PC-9 (cell line): Measurements from ENCODE around the gene SLC17A3. TPM values are rescaled to one million over a fixed set of nuclear protein-coding genes. Genes with fewer than 3 reads are reported as not detected.

Experiments used
- BruUV-seq: library from RNA; stranded (reverse); fragments of 400-500 nt; replicated peaks from 2 replicates; lab custom pipeline; 2021; lab: Mats Ljungman, UMichigan
- CTCF ChIA-PET: fragments of 300-600 bp; sonication (Branson Sonifier 250); formaldehyde crosslinking; loops from one replicate; lab custom pipeline; 2022; ENCODE audit warnings: antibody characterized with exemption; lab: Charles Lee
- POLR2A ChIA-PET: fragments of 300-600 bp; sonication (Branson Sonifier 250); formaldehyde crosslinking; loops from one replicate; lab custom pipeline; 2022; ENCODE audit warnings: antibody characterized with exemption; ENCODE audit not compliant: unreplicated experiment; lab: Charles Lee
- DNase-seq, 2 experiments: peaks; one replicate each; pipeline versions ENCODE4 v3.0.0 to v3.0.0-alpha.2; 2015 to 2022; ENCODE audit warnings: mixed read lengths in 1 of 2
- H2AFZ ChIP-seq: fragments of 200-600 bp; sonication (generic); 2 replicates; pipeline ENCODE4 v1.8.1; 2017; ENCODE audit warnings: antibody characterized with exemption
- H3F3A ChIP-seq: fragments of 200-600 bp; sonication (generic); 2 replicates; pipeline ENCODE4 v1.8.1; 2017; ENCODE audit warnings: antibody characterized with exemption, mild to moderate bottlenecking, low read depth; ENCODE audit not compliant: insufficient read depth
- H3K27ac ChIP-seq: fragments of 200-600 bp; sonication (generic); 2 replicates; pipeline ENCODE4 v1.6.1; 2016; ENCODE audit warnings: mixed run types
- H3K27me3 ChIP-seq: fragments of 200-600 bp; sonication (generic); 2 replicates; pipeline ENCODE4 v1.6.1; 2016; ENCODE audit warnings: low read depth, mixed run types; ENCODE audit not compliant: insufficient read depth
- H3K36me3 ChIP-seq: fragments of 200-600 bp; sonication (generic); 2 replicates; pipeline ENCODE4 v1.6.1; 2016; ENCODE audit warnings: low read depth, mixed run types
- H3K4me1 ChIP-seq: fragments of 200-600 bp; sonication (generic); replicated peaks from 2 replicates; pipeline ENCODE4 v1.6.1; 2016; ENCODE audit warnings: mixed run types; ENCODE audit not compliant: insufficient read depth
- H3K4me2 ChIP-seq: fragments of 200-600 bp; sonication (generic); 2 replicates; pipeline ENCODE4 v1.6.1; 2017; ENCODE audit warnings: mixed run types
- H3K4me3 ChIP-seq: fragments of 200-600 bp; sonication (generic); 2 replicates; pipeline ENCODE4 v1.6.1; 2016; ENCODE audit warnings: mixed run types
- H3K79me2 ChIP-seq: fragments of 200-600 bp; sonication (generic); 2 replicates; pipeline ENCODE4 v1.6.1; 2017; ENCODE audit warnings: low read depth, mixed run types
- H3K9me2 ChIP-seq: fragments of 200-600 bp; sonication (generic); 2 replicates; pipeline ENCODE4 v1.8.1; 2017; ENCODE audit warnings: mild to moderate bottlenecking; ENCODE audit not compliant: insufficient read depth
- H3K9me3 ChIP-seq: fragments of 200-600 bp; sonication (generic); 2 replicates; pipeline ENCODE4 v1.8.1; 2016; ENCODE audit warnings: low read depth; ENCODE audit not compliant: insufficient read depth
- H4K20me1 ChIP-seq: fragments of 200-600 bp; sonication (generic); 2 replicates; pipeline ENCODE4 v1.8.1; 2017; ENCODE audit not compliant: insufficient read depth
- CTCF ChIP-seq: fragments of 200-600 bp; sonication (generic); conservative IDR thresholded peaks from 2 replicates; pipeline ENCODE4 v1.6.1; 2017; ENCODE audit warnings: mixed run types, antibody characterized with exemption, mild to moderate bottlenecking, moderate library complexity
- EZH2 ChIP-seq: fragments of 200-600 bp; sonication (generic); IDR thresholded peaks from 2 replicates; pipeline ENCODE4 v1.8.0; 2017; ENCODE audit warnings: antibody characterized with exemption, low read depth
- intact Hi-C: fragments of 100-400 bp; cut with micrococcal nuclease; formaldehyde crosslinking; loops from one replicate; pipeline ENCODE4 v1.10.0; 2022; ENCODE audit not compliant: unreplicated experiment
- total RNA-seq: library from RNA; stranded (reverse); gene quantifications from 2 replicates; pipeline ENCODE4 v1.2.3, GENCODE V29; 2021

The SLC17A3 gene
- total RNA-seq, 1 experiment from 2014 or later: not detected

GRCh38 chr6:25878721-25879322 is 4.8 kb upstream of the SLC17A3 start:
- no peaks in the 10 kb centered on the region for H3K9me3 ChIP-seq
- H3K36me3 ChIP-seq: no peaks in the 10 kb centered on the region
- H3K27ac ChIP-seq: no peak overlapping the region
- H3F3A ChIP-seq: peaks cover 4% of the 10 kb centered on the region; the same call in 1 of the 2 replicates
- no peaks in the 10 kb centered on the region for H3K27me3 ChIP-seq
- H2AFZ ChIP-seq: no peak overlapping the region
- DNase-seq: no peak
- no peaks in the 10 kb centered on the region for H3K79me2 ChIP-seq
- ChIA-PET CTCF (no interaction called here), POLR2A (no interaction called here)
- TF ChIP-seq EZH2: no peak
- TF ChIP-seq CTCF: no peak
- no peaks in the 10 kb centered on the region for H3K9me2 ChIP-seq
- H3K4me2 ChIP-seq: no peak overlapping the region
- H3K4me1 ChIP-seq: peaks cover 4% of the 10 kb centered on the region
- no peaks in the 10 kb centered on the region for H4K20me1 ChIP-seq
- intact Hi-C loops: no loop called here
- H3K4me3 ChIP-seq: no peak overlapping the region
- BruUV-seq: no TSS peak

- no peak overlapping the region for H3K4me3 ChIP-seq
- BruUV-seq: no TSS peak
- no peaks in the 10 kb centered on the region for H4K20me1 ChIP-seq
- ChIA-PET CTCF (interaction anchor here (0.6 kb wide), 1 partner anchor 10 kb away, joined by 3 read pairs; no protein-coding TSS in a partner anchor), POLR2A (interaction anchor here (0.5 kb wide), 1 partner anchor 1031 kb away, joined by 3 read pairs; no protein-coding TSS in a partner anchor)
- DNase-seq: no peak
- intact Hi-C loops: no loop called here
- H3K27me3 ChIP-seq: no peaks in the 10 kb centered on the region
- H3K4me1 ChIP-seq: no peaks in the 10 kb centered on the region
- H3F3A ChIP-seq: no peaks in the 10 kb centered on the region
- H3K9me3 ChIP-seq: no peaks in the 10 kb centered on the region
- H3K4me2 ChIP-seq: no peak overlapping the region
- H3K27ac ChIP-seq: no peak overlapping the region
- H3K36me3 ChIP-seq: no peaks in the 10 kb centered on the region
- H2AFZ ChIP-seq: no peak overlapping the region
- H3K79me2 ChIP-seq: no peaks in the 10 kb centered on the region
- TF ChIP-seq CTCF (no peak), EZH2 (no peak)
- no peaks in the 10 kb centered on the region for H3K9me2 ChIP-seq
Observed at GRCh38 chr6:25875926-25876602, 2.0 kb upstream of the SLC17A3 start.

GRCh38 chr6:25875563-25875905 is 1.5 kb upstream of the SLC17A3 start:
- BruUV-seq: no TSS peak
- no peaks in the 10 kb centered on the region for H3K36me3 ChIP-seq
- H4K20me1 ChIP-seq: no peaks in the 10 kb centered on the region
- H3K9me3 ChIP-seq: no peaks in the 10 kb centered on the region
- intact Hi-C loops: no loop called here
- DNase-seq: no peak
- no peaks in the 10 kb centered on the region for H3K9me2 ChIP-seq
- H3K4me3 ChIP-seq: no peak overlapping the region
- TF ChIP-seq EZH2 (no peak), CTCF (no peak)
- CTCF ChIA-PET: no interaction called here
- no peaks in the 10 kb centered on the region for H3F3A ChIP-seq
- no peak overlapping the region for H2AFZ ChIP-seq
- no peaks in the 10 kb centered on the region for H3K79me2 ChIP-seq
- POLR2A ChIA-PET: interaction anchor here (0.6 kb wide), 1 partner anchor 99 kb away, joined by 5 read pairs; no protein-coding TSS in a partner anchor
- no peaks in the 10 kb centered on the region for H3K4me1 ChIP-seq
- no peaks in the 10 kb centered on the region for H3K27me3 ChIP-seq
- H3K27ac ChIP-seq: no peak overlapping the region
- no peak overlapping the region for H3K4me2 ChIP-seq
